HG02763 (cell line): ENCODE measurements around the gene LMTK2.

Experiments used
- ATAC-seq: cut with Tn5 transposase; IDR thresholded peaks from one replicate; pipeline ENCODE4 v1.9.1; 2021; ENCODE audit warnings: mild to moderate bottlenecking, moderate library complexity; ENCODE audit not compliant: unreplicated experiment

The LMTK2 gene

DNA sequence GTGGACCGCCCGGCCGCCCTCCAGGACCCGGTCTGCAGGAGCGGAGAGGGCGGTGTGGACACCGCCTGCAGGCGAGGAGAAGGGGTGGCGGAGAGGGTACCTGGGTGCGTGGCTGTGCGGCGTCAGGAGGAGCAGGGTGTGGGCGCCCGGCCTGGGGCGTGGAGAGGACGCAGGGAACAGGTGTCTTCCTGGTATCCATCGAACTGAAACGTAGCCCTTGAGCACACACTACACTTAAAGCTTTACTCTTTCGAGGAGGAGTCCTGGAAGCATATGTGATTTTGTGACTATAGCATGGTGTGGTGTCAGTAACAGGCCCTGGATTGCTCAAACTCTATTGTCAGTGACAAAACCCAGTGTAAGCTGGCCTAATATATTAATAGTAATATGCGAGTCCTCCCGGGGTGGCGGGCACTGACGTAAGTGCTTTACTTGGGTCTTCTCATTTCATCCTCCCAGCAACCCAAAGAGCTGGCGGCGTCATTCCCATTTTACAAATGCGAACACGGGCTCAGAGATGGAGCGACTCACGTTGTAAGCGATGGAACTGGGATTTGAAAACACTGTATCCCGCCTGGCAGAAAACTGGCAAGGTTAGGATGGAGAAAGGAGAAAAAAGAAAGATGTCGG is 145.9 kb downstream of the LMTK2 start:
- peak; percentile 23 for ATAC-seq

DNA sequence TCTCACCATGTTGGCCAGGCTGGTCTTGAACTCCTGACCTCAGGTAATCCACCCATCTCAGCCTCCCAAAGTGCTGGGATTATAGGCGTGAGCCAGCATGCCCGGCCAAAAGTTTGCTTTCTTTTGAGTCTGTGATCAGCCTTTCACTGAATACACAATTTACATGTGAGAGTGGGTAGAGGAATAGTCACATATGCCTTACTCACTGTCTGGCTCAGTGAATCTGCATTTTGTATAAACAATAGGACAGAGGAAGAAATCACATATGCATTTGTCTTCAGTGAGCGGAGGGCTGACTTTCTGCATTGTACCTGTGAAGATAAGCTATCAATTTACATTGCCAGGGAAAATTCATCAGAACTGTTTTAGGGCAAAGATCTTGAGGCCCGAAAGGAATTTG is 147.9 kb downstream of the LMTK2 start:
- no peak for ATAC-seq

DNA sequence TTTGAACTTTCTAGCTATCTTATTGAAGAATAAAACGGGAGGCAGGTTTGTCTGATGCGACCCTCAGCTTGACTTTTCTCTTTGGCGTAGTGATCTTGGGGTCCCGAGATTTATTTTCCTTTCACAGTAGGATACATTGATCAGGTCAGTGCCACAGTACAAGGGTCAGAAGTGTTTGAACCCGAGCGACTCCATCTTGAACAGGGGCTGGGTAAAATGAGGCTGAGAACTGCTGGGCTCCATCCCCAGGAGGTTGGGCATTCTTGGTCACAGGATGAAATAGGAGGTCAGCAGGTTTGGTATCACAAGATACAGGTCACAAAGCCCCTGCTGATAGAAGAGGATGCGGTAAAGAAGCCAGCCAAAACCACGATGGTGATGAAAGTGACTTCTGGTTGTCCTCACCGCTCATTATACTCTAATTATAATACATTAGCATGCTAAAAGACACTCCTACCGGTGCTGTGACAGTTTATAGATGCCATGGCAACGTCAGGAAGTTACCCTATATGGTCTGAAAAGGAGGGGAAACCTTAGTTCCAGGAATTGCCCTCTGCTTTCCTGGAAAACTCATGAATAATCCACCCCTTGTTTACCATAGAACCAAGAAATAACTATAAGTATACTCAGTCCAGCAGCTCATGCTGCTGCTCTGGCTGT is 148.4 kb downstream of the LMTK2 start:
- no peak for ATAC-seq

DNA sequence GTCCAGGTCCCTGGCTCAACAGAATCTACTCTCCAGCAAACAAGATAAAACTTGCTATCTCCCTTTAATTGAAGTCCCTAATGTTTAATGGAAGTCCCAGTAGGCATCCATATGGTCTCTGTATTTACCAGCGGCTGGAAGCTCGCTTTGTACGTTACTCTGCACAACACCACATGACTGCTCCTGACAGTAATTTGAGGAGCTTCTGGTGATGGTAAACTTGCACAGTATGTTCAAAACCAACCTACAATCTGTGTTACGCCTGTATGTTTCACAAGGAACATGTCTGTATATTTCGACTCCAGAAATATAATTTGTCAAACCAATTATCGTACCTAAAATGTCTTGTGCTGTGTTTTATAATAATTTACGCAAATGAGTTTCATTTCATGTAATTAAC is 149.8 kb downstream of the LMTK2 start:
- ATAC-seq: no peak

DNA sequence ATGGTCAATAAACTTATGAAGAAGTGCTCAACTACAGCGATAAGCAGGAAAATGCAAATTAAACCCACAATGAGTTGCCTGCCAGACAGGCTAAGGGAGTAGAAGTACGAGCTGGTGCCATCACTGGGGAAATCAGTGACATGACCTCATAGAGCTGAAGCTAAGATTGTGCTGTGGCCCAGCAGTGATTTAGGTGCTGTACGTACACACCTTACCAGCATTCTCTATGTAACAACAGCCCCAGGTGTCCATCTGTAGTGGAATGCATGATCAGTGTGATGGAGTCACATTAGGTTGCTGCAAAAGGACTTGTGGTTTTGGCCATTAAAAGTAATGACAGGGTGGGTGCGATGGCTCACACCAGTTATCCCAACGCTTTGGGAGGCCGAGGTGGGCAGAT is 151.0 kb downstream of the LMTK2 start:
- no peak for ATAC-seq
